OCI-LY3 (cell line): ENCODE results near the gene TTLL8.

Experiments
- H2AFZ ChIP-seq: fragments of 200-600, 300-600 bp; shearing (Covaris generic); 2 replicates; pipeline ENCODE4 v1.6.0; 2014; ENCODE audit warnings: antibody characterized with exemption, low read depth, low read length
- H3K27ac ChIP-seq: fragments of 200-600, 300-600 bp; sonication (generic); 2 replicates; pipeline ENCODE4 v1.5.1; 2014; ENCODE audit warnings: mild to moderate bottlenecking, low read length, moderate library complexity, mixed read lengths
- H3K27me3 ChIP-seq: fragments of 200-600, 300-600 bp; sonication (generic); 2 replicates; pipeline ENCODE4 v1.6.1; 2014; ENCODE audit warnings: low read depth, low read length, mixed read lengths
- H3K36me3 ChIP-seq: fragments of 200-600, 300-600 bp; sonication (generic); replicated peaks from 2 replicates; pipeline ENCODE3; 2014; ENCODE audit warnings: low read depth, low read length, mixed read lengths
- H3K4me1 ChIP-seq: fragments of 300-600, 200-600 bp; sonication (generic); 2 replicates; pipeline ENCODE4 v1.6.1; 2014; ENCODE audit warnings: low read length, mixed read lengths
- H3K4me2 ChIP-seq: fragments of 200-600, 300-600 bp; sonication (generic); 2 replicates; pipeline ENCODE4 v1.6.1; 2014; ENCODE audit warnings: low read length, mixed read lengths
- H3K4me3 ChIP-seq: fragments of 300-600, 200-600 bp; sonication (generic); 2 replicates; pipeline ENCODE4 v1.5.1; 2014; ENCODE audit warnings: antibody characterized with exemption, mild to moderate bottlenecking, low read length, moderate library complexity
- H3K79me2 ChIP-seq: fragments of 300-600, 200-600 bp; shearing (Covaris generic); 2 replicates; pipeline ENCODE4 v1.6.1; 2014; ENCODE audit warnings: mild to moderate bottlenecking, low read length, mixed read lengths
- H3K9ac ChIP-seq: fragments of 300-600, 200-600 bp; shearing (Covaris generic); 2 replicates; pipeline ENCODE4 v1.6.0; 2014; ENCODE audit warnings: mild to moderate bottlenecking, low read length, moderate library complexity
- H3K9me3 ChIP-seq: fragments of 200-600, 300-600 bp; shearing (Covaris generic); 2 replicates; pipeline ENCODE4 v1.6.1; 2014; ENCODE audit warnings: low read length, mixed read lengths; ENCODE audit not compliant: insufficient read depth
- H4K20me1 ChIP-seq: fragments of 200-600, 300-600 bp; sonication (generic); 2 replicates; pipeline ENCODE4 v1.6.1; 2016; ENCODE audit warnings: low read length, mixed read lengths; ENCODE audit not compliant: insufficient read depth
- EZH2phosphoT487 ChIP-seq: fragments of 200-600 bp; shearing (Covaris generic); IDR thresholded peaks from 2 replicates; pipeline ENCODE4 v1.6.1; 2018; ENCODE audit warnings: antibody characterized with exemption, mixed run types, low read depth
- TF ChIP-seq, protein P1 (sequence below): fragments of 200-600, 300-600 bp; sonication (generic); IDR thresholded peaks from 2 replicates; pipeline ENCODE4 v1.5.1; 2014; ENCODE audit warnings: antibody characterized with exemption, low read length, low read depth

Gene TTLL8

DNA sequence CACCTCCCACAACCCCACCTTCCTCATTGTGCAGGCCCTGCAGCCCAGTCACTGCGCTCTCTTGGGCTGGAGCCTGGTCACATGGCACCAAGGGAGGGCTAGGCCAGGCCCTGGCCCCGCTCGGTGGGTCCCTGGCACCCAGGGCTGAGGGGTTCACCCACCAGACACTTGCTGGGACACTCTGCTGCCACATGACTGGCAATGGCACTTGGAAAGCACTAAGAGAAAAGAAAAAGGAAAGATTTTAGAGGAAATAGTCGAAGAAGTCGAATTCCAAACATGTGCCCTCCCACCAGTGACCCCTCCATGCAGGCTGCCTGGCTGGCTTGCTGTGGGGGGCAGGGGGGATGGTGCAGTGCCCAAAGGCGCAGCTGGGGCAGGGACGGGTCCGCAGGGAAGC lies 12.3 kb upstream of the TTLL8 start:
- no peaks in the 10 kb centered on the region for H3K27me3 ChIP-seq
- TF ChIP-seq EZH2phosphoT487, result no peak
- TF ChIP-seq, protein P1, sequence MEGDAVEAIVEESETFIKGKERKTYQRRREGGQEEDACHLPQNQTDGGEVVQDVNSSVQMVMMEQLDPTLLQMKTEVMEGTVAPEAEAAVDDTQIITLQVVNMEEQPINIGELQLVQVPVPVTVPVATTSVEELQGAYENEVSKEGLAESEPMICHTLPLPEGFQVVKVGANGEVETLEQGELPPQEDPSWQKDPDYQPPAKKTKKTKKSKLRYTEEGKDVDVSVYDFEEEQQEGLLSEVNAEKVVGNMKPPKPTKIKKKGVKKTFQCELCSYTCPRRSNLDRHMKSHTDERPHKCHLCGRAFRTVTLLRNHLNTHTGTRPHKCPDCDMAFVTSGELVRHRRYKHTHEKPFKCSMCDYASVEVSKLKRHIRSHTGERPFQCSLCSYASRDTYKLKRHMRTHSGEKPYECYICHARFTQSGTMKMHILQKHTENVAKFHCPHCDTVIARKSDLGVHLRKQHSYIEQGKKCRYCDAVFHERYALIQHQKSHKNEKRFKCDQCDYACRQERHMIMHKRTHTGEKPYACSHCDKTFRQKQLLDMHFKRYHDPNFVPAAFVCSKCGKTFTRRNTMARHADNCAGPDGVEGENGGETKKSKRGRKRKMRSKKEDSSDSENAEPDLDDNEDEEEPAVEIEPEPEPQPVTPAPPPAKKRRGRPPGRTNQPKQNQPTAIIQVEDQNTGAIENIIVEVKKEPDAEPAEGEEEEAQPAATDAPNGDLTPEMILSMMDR, result no peak
- no peaks in the 10 kb centered on the region for H3K9me3 ChIP-seq
- no peak overlapping the region for H2AFZ ChIP-seq
- no peak overlapping the region for H3K4me3 ChIP-seq
- no peak overlapping the region for H3K27ac ChIP-seq
- H3K36me3 ChIP-seq, result no peaks in the 10 kb centered on the region
- no peak overlapping the region for H3K4me2 ChIP-seq
- no peaks in the 10 kb centered on the region for H4K20me1 ChIP-seq
- H3K79me2 ChIP-seq, result no peaks in the 10 kb centered on the region
- H3K9ac ChIP-seq, result no peak overlapping the region
- no peaks in the 10 kb centered on the region for H3K4me1 ChIP-seq

DNA sequence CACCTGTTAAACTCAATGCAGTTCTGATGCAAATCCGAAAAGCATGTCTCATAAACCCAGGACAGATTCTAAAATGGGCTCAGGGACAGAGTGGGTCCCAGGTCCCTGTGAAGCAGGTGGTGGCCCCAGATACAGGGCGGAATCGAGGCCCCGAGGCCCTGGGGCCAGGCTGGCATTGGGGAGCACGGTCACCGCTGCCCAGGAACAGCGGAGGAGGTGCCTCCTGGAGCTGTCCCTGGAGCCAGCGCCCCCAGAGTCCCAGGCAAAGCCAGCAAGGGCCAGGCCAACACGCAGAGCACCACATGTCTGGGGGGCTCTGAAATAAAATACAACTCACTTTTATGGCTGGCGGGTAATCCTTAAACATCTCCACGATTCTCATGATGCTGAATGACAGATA lies 10.0 kb upstream of the TTLL8 start:
- Histone ChIP-seq H4K20me1 (no peaks in the 10 kb centered on the region), H3K9ac (no peak overlapping the region), H3K9me3 (no peaks in the 10 kb centered on the region), H3K27me3 (no peaks in the 10 kb centered on the region), H2AFZ (no peak overlapping the region), H3K4me3 (no peak overlapping the region), H3K4me2 (no peak overlapping the region), H3K4me1 (no peaks in the 10 kb centered on the region), H3K79me2 (no peaks in the 10 kb centered on the region), H3K27ac (no peak overlapping the region), H3K36me3 (no peaks in the 10 kb centered on the region)
- no peak for TF ChIP-seq EZH2phosphoT487
- TF ChIP-seq, protein P1, result no peak

DNA sequence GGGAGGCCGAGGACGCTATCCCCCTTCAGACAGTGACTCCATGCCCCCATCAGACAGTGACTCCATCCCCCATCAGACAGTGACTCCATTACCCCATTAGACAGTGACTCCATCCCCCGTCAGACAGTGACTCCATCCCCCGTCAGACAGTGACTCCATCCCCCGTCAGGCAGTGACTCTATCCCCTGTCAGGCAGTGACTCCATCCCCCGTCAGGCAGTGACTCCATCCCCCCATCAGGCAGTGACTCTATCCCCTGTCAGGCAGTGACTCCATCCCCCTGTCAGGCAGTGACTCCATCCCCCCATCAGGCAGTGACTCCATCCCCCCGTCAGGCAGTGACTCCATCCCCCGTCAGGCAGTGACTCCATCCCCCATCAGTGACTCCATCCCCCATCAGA lies 9.1 kb upstream of the TTLL8 start:
- Histone ChIP-seq H3K9ac (no peak overlapping the region), H3K4me1 (no peaks in the 10 kb centered on the region), H3K27ac (no peak overlapping the region), H3K36me3 (no peaks in the 10 kb centered on the region), H3K9me3 (no peaks in the 10 kb centered on the region), H2AFZ (no peak overlapping the region), H3K79me2 (no peaks in the 10 kb centered on the region), H3K27me3 (no peaks in the 10 kb centered on the region), H3K4me2 (no peak overlapping the region), H4K20me1 (no peaks in the 10 kb centered on the region), H3K4me3 (no peak overlapping the region)
- TF ChIP-seq EZH2phosphoT487, result no peak
- TF ChIP-seq, protein P1, result no peak

DNA sequence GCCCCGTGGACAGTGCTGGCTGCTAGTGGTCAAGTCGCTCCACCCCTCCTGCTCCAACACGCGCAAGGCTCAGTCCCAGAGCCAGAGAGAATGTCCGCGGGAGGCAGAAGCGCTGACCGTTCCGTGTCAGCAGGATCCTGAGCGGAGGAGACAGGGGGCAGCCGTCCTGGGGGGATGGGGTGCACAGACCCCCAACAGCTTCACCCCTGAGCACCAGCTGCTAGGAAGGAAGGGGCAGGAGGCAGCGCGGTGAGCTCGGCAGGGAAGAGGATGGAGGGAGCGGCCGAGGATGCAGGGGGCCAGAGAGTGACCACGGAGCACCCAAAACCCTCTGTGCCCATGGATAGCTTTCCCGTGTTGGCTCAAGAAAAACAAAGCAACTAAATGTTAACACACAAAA lies 6.4 kb upstream of the TTLL8 start:
- Histone ChIP-seq H3K27me3 (no peaks in the 10 kb centered on the region), H3K9me3 (no peaks in the 10 kb centered on the region), H2AFZ (no peak overlapping the region), H3K4me3 (no peak overlapping the region), H3K79me2 (no peaks in the 10 kb centered on the region), H3K4me2 (no peak overlapping the region), H3K36me3 (no peaks in the 10 kb centered on the region), H4K20me1 (no peaks in the 10 kb centered on the region), H3K4me1 (no peaks in the 10 kb centered on the region), H3K27ac (no peak overlapping the region), H3K9ac (no peak overlapping the region)
- no peak for TF ChIP-seq EZH2phosphoT487
- TF ChIP-seq, protein P1, result no peak
